NCI-H187 (cell line): ENCODE results near the gene RILPL2.
"Not testable (repeated sequence)": the region's sequence is repeated elsewhere in the genome, so short reads cannot be mapped to it uniquely, and the experiment has no call there.

ENCODE experiments used
- DNase-seq, 2 experiments: peaks; one replicate each; lab custom pipeline; 2025; lab: John Stamatoyannopoulos, UW

Gene RILPL2

DNA sequence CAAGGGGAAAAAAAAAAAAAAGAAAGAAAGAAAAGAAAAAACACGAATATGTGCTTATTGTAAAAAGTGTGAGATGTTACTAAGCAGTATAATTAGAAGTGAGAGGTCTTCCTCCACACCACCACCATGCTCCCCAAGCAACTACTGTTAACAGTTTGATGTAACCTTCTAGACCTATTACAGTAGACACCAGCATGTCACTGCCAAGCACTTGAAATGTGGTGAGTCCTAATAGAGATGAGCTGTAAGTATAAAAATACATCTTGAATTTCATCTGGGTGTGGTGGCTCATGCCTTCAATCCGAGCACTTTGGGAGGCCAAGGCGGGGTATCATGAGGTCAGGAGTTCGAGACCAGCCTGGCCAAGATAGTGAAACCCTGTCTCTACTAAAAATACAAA lies 13.4 kb upstream of the RILPL2 start:
- no peak for DNase-seq

DNA sequence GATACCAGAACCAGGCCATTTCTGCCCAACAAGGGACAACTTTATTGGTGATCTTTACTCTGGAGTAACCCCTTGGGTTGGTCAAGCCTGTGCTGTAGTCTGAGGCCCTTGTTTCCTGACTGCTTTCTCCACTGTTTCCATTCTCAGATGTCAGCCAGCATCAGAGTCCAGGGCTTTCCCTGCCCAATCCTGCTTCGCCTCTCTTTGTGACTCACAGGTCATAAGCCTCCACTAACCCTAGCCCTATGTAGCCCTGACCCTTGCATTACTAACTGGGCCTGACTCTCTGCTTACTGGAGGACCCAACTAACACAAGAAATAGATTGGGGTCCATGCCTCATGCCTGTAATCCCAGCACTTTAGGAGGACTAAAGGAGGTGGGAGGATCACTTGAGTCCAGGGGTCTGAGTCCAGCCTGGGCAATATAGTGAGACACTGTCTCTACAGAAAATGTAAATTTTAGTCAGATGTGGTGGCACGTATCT lies 12.8 kb upstream of the RILPL2 start:
- DNase-seq: no peak

DNA sequence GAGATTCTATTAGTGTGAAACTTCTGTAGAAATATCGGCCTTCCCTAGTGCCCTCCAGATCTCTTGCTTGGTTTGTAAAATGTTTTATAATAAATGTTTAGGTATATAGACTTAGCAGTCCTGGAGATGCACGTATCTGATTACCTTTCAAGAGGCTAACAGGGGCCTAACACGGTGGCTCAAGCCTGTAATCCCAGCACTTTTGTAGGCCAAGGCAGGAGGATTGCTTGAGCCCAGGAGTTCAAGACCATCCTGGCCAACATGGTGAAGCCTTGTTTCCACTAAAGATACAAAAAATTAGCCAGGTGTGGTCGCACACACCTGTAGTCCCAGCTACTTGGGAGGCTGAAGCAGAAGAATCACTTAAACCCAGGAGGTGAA lies 9.8 kb upstream of the RILPL2 start:
- no peak for DNase-seq

DNA sequence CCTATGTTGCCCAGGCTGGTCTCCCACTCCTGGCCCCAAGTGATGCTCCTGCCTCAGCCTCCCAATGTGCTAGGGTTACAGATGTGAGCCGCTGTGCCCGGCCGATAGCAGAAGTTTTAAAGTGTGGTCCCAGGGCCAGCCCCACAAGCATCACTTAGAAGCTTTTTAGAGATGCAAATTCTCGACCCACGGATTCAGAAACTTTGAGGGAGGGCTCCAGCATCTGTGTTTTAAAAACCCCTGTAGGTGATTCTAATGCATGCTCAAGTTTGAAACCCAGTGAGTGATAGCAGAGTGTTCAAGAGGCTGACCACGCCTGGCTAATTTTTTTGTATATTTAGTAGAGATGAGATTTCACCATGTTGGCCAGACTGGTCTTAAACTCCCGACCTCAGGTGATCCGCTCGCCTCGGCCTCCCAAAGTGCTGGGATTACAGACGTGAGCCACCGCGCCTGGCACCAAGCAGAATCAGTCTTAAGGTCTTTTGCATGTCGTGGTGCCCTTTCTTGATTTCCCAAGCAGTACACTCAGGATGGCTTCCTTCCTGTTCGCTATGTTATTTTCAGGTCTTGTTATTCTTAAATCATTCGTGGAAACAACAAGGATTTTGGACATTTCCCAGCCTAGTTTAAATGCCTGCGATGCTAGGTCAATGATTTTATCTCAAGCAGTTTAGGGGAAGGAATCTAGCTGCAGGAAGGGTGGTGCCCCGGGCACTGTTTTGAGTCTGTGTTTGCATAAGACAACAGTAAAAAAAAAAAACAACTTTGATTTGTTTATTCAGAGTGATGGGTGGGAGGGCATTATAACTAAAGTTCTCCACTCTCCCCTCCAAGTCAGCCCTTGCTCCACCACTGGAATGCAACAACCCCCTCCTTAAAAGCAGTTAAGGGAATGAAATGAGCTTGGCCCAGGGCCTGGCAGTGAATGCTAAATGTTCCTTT lies 9.2 kb upstream of the RILPL2 start:
- no peak for DNase-seq

DNA sequence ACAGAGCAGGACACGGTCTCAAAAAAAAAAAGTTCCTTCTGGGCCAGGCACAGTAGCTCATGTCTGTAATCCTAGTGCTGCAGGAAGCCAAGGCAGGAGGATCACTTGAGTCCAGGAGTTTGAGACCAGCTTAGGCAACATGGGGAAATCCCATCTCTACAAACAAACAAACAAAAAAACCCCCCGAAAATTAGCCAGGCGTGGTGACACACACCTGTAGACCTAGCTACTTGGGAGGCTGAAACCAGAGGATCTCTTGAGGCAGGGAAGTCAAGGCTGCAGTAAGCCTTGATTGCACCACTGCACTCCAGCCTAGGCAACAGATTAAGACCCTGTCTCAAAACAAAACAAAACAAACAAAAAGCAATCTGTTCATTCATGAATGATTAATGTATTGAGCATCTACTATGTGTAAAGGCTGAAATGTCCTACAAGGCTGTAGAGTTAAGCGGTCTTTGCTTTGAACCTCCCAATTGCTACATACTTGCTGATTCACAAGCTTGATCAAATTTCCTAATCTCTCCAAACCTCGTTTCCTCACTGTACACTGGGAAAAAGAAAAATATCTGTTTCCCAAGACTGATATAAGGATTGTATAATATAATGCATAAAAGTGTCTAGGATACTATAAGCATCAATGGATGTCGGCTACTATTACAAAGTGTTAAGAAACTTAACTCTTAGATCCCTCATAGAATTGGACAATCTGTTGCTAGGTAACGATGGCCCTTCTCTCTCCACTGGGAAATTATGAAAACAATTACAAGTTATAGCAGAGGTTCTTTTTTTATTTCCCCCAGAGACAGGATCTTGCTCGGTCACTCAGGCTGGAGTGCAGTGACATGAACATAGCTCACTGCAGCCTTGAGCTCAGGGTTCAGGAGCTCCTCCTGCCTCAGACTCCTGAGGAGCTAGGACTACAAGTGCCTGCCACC lies 7.9 kb upstream of the RILPL2 start:
- no peak for DNase-seq

DNA sequence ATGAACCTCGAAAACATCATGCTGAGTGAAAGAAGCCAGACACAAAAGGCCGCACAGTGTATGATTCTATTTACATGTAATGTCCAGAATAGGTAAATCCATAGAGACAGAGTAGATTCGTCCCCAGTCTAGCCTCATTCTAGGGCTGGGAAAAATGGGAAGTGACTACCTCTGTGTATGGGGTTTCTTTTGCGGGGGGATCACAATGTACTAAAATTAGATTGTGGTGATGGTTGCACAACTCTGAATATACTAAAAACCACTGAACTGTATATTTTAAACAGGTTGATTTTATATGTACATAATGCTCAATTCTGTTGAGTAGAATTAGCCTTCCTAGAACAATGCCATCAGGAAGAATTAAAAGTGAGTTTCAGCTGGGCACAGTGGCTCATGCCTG lies 6.3 kb upstream of the RILPL2 start:
- no peak for DNase-seq

DNA sequence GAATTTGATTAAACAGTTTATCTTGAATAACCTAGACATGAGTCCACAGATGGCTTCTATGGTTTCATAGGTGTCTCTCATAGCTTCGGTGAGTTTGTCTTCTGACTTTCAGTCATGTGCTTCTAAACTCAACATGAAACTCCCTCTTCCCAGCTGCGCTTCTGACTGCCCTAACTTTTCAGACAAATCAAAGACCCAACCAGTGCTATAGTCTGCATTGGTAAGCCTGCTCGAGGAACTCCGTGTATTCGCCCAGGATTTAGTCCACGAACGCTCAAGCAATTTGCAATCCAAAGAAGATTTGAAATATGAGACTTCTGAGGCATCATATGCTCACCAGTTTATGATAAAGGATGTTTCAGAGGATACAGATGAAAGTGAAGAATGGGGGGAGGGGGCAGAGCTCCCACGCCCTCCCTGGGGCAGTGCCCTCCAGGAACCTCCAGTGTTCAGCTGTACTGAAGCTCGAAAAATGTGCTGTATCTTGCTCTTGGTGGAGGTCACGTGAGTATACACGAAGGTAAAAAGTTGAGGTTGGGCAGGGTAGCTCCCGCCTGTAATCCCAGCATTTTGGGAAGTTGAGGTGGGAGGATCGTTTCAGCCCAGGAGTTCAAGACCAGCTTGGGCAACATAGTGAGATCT lies 5.2 kb upstream of the RILPL2 start:
- DNase-seq: no peak

DNA sequence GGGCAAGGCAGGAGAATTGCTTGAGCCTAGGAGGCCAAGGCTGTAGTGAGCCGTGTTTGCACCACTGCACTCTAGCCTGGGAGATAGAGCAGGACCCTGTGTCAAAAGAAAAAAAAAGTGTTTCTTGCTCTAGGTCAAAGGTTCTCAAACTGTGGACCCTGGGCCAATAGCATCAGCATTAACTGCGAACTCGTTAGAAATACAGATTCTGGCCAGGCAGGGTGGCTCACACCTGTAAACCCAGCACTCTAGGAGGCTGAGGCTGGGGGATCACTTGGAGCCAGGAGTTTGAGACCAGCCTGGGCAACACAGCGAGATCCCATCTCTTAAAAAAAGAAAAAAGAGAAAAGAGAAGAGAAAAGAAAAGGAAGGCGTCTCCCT lies 858 bp downstream of the RILPL2 start:
- DNase-seq: no peak

DNA sequence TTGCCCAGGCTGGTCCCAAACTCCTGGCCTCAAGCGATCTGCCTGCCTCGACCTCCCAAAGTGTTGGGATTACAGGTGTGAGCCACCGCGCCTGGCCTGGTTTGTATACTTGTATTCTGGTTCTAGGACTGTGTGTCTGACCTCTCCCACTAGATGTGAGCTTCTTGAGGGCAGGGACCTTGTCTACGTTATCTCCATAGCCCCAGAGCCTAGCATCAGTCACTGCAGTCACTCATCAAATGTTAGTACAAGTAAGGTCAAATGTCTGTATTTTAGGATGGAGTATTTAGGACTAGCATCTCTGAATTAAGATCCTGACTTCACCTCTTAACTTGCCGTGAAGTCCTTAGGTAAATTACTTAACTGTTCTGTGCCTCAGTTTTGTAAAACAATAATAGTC lies 2.9 kb downstream of the RILPL2 start:
- DNase-seq: no peak

DNA sequence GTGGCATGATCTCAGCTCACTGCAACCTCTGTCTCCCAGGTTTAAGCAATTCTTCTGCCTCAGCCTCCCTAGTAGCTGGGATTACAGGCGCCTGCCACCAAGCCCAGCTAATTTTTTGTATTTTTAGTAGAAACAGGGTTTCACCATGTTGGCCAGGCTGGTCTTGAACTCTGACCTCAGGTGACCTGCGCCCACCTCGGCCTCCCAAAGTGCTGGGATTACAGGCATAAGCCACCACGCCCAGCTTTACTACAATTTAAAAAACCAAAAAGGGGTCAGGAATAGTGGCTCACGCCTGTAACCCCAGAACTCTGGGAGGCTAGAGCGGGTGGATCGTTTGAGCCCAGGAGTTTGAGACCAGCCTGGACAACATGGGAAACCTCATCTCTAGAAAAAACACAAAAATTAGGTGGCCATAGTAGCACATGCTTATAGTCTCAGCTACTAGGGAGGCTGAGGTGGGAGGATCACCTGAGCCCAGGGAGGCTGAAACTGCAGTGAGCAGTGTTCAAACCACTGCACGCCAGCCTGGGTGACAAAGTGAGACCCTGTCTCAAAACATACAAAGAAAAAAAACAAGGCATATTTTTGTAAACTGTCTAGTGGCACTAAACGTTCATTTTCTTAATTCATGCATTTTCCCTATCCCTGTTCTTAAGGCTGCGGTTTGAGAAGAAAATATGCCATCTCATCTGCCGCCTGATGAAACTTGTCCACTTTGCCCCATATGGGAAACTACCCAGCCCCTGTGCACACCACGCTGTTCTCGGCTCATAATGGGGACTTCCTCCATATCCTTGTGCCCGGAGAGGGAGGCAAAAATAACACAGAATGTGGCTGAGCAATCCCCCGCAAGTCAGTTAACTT lies 4.3 kb downstream of the RILPL2 start:
- not testable (repeated sequence) for DNase-seq

DNA sequence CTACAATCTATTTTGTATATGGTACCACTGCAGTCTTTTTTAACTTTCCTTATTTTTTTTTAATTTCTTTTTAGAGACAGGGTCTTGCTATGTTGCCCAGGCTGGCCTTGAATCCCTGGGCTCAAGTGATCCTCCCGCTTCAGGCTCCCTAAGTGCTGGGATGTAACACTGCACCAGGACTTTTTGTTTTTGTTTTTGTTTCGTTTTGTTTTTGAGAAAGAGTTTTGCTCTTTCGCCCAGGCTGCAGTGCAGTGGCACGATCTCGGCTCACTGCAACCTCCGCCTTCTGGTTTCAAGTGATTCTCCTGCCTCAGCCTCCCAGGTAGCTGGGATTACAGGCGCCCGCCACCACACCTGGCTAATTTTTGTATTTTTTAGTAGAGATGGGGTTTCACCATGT lies 7.4 kb downstream of the RILPL2 start:
- not testable (repeated sequence) for DNase-seq

DNA sequence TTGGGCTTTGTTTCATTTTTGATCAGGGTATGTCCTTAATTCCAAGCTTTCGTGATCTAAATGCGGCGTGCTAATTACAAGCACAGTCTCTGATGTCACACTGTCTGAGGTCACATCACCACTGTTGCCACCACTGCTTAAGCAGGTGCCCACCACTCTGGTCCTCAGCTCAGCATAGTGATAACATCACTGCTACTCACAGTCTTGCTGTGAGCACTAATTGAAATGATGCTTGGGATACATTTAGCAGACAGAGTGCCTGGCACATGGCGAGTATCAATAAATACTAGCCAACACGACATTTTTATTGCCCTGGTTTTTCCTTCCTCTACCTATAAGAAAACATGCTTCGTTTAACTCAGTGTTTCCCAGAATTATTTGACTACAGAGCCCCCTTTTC lies 7.9 kb downstream of the RILPL2 start:
- no peak for DNase-seq

DNA sequence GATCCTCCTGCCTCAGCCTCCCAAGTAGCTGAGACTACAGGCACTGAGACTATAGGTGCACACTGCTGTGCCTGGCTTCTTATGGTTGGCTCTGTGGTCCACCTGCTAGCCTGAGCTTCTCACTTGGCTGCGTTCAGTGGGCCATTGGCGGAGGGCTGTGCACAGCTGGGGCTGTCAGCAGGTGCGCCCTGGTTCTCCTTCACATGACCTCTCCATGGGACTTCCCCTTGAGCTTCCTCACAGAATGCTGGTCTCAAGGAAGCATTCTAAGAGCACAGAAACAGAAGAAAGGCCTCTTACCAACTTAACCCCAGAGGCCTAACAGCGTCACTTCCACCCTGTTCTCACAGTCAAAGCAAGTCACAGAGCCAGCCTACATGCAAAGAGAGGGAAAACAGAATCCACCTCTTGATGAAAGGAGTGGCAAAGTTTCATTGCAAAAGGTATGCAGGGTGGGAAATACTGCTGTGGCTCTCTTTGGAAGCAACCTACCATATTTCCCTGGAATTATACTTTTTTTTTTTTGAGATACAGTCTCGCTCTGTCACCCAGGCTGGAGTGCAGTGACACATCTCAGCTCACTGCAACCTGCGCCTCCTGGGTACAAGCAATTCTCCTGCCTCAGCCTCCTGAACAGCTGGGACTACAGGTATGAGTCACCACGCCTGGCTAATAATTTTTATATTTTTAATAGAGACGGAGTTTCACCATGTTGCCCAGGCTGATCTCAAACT lies 9.3 kb downstream of the RILPL2 start:
- DNase-seq: no peak

DNA sequence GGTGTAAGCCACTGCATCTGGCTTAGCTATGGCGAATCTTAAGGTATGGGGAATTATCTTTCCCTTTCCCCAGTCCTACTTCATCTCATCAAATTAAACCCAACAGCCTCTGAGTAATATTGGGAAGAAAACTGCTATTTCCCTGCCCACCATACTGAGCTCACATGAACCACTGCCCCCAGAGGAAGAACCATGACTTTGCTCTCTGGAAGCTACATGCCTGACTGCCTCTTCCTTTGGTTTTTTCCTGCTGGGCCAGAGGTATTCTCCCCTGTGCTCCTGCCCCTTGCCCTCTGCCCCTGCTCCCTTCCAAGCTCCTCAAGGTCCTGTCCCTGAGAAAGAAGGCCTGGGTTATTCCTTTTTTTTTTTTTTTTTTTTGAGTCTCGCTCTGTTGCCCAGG lies 15.2 kb downstream of the RILPL2 start:
- no peak for DNase-seq

DNA sequence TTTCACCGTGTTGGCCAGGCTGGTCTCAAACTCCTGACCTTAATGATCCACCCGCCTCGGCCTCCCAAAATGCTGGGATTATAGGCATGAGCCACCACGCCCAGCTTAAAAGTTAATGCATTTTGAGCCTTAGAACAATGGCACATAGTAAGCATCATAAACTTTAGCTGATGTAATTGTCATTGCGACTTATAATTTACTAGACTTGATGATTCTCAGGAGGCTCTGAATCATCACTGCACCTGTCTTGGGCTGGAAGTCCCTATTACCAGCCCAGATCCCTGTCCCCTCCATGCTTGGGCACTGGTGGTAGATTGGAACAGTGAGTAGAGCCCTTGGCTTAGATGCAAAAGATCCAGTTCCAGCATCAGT lies 26.5 kb downstream of the RILPL2 start:
- DNase-seq: no peak

DNA sequence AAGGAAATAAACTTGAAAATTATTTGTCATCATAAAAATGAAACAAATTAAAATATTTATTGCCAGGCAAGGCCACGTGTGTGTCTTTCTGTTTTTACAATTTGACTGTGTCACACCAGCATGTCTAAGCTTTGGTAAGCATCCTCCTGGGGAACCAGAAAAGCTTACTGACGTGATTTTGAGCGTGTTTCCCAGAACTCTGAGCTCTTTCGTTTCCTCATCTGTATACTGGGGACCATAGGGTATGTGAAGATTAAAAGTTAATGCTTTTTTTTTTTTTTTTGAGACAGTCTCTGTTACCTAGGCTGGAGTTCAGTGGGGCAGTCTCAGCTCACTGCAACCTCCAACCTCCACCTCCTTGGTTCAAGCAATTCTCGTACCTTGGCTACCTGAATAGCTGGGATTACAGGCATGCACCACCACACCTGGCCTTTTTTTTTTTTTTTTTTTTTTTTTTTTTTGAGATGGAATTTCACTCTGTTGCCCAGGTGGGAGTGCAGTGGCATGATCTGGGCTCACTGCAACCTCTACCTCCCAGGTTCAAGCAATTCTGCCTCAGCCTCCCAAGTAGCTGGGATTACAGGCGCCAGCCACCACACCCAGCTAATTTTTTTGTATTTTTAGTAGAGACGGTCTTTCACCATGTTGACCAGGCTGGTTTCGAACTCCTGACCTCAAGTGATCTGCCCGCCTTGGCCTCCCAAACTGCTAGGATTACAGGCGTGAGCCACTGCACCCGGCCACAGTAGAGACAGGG lies 27.0 kb downstream of the RILPL2 start:
- not testable (repeated sequence) for DNase-seq

DNA sequence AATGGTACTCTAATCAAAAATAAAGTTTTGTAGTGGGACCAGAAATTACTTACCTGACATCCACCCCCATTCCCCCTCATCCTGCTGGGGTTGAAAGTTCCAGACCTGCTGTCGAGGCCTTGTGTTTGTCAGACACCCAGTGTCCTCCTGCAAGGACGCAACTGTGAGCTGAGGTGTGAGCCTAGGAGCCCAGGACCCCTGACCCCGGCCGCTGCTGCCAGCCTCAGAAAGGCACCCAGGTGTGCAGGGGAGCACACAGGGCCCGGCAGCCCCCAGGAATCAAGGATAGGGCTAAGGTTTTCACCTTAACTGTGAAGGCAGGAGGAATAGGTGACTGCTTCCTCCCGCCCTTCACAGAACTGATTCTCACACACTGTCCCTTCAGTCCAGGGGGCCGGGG lies 27.9 kb downstream of the RILPL2 start:
- not testable (repeated sequence) for DNase-seq

DNA sequence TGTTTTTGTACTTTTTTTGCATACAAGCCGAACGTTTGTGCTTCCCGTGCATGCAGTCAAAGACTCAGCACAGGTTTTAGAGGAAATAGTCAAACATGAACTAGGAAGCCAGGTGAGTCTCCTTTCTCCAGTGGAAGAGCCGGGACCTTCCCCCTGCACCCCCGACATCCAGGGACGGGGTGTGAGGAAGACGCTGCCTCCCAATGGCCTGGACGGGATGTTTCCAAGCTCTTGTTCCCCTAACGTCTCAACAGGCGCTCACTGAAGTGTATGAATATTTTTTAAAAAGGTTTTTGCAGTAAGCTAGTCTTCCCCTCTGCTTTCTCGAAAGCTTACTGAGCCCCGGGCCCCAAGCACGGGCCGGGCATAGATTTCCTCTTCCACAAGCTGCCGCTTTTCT lies 28.6 kb downstream of the RILPL2 start:
- DNase-seq: not testable (repeated sequence)

DNA sequence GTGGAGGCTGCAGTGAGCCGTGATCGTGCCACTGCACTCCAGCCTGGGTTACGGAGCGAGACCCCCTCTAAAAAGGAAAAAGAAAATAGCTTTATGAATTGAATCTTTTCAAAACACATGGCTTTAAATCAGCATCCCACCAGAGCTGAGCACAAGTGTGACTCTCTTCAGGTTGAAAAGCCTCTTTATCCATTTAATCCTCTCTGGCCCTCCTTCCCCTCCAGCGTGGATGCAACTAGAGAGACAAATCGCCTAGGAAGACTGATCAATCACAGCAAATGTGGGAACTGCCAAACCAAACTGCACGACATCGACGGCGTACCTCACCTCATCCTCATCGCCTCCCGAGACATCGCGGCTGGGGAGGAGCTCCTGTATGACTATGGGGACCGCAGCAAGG lies 29.2 kb downstream of the RILPL2 start:
- DNase-seq: not testable (repeated sequence)

DNA sequence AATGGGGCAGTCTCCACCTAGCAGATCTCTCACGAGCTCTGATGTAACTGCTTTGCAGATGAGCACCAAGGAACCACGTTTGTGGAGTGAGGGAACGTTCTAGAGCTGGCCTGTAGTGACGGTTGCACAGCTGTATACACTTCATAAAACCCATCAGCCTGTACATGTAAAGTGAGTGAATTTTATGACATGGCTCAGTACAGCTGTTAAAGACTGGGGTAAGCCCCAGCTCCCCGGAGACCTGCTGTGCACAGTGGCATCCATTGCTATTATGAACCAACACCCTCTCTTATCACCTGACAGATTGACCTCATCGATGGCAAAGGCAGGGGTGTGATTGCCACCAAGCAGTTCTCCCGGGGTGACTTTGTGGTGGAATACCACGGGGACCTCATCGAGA lies 31.9 kb downstream of the RILPL2 start:
- no peak for DNase-seq
